ENCODE data around the gene TTLL9.
"Not testable (repeated sequence)": the region's sequence is repeated elsewhere in the genome, so short reads cannot be mapped to it uniquely, and the experiment has no call there.

TTLL9 gene

GRCh38 chr20:31916708-31917107, 46.3 kb downstream of the TTLL9 start:
- DNase-seq (ENCODE audit: low read depth in 2 of 3, low spot score in 1 of 3) = no peak

- DNase-seq (ENCODE audit: low read depth in 2 of 3, low spot score in 1 of 3) = not testable (repeated sequence)
Measured at GRCh38 chr20:31917962-31918412, 47.6 kb downstream of the TTLL9 start.

GRCh38 chr20:31918466-31919105, 48.2 kb downstream of the TTLL9 start:
- DNase-seq (ENCODE audit: low read depth in 2 of 3, low spot score in 1 of 3) = no peak

DNA sequence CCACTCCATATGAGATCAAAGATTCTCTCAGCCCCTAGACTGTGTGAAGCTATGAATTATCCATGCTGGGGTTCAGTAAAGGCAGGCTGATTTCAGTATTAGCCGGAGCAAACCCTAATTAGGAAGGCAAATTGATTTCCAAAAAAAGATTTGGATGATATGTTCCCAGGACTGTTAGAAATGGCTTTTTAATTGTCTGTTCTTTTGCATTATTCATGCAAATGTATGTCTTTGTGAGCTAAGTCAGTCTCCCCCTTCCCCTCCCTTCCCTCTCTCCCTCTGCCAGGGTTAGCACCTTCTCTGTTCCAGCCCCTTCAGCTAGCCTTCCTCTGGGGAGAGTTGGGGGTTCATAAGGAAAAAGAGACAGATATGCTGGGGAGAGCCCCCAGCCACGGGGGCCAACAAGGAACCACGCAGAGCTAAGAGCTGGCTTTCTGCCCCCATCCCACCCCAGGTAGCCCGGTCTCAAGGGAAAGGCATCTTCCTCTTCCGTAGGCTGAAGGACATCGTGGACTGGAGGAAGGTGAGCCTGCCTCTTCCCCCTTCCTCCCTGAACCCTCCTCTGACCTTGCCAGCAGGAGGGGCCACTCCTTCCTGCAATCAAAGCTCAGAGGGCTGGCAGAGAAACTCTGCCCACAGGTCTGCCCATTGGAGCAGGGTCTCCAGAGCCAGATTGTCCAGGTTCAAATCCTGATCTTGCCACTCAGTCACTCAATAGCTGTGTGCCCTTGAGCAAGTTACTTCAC, 49.1 kb downstream of the TTLL9 start:
- no peak for DNase-seq (ENCODE audit: low read depth in 2 of 3, low spot score in 1 of 3)

DNA sequence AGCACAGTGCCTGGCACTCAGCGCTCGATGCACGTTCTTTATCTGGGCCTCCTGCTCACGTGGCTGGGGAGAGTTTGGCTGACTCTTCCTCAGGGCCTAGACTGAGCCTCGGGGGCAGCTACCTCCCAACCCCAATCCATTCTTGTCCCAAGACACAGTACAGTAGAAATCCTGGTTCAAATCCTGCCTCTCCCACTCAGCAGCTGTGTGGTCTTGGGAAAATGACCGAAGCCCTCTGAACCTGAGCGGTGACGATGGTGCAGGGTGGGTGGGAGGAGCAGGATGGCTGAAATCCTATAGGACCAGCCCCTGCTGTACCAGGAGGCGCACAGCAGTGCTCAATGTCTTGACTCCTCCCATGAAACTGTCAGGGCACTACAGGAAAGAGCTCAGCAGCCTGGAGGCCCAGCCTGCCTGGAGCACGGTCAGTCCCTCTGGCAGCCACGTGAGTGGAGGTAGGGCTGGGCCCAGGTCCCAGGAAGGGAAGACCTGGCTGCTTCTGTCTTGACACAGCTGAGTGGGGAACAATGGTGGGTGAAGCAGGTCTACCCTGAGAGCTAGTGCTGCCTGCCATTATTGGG, 49.9 kb downstream of the TTLL9 start:
- no peak for DNase-seq (ENCODE audit: low read depth in 2 of 3, low spot score in 1 of 3)

- not testable (repeated sequence) for DNase-seq (ENCODE audit: low read depth in 2 of 3, low spot score in 1 of 3)
Measured at GRCh38 chr20:31921480-31921879, 51.0 kb downstream of the TTLL9 start.

- DNase-seq (ENCODE audit: low read depth in 2 of 3, low spot score in 1 of 3) = no peak
Measured at GRCh38 chr20:31922181-31922580, 51.7 kb downstream of the TTLL9 start.

DNA sequence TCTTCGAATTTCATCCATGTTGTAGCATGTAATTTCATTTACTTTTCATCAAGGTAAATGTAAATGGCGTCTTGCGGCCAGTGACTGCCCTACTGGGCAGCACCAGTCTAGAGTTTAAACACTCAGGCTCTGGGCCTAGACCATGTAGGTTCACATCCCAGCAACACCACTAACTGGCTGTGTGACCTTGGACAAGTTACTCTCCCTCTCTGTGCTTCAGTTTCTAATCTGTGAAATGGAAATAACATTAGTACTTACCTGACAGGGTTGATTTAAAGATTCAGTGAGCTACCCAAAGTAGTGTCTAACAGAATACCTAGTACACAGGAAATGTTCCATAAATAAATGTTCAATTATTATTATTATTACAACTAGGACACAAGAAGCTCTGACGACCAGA, 52.2 kb downstream of the TTLL9 start:
- no peak for DNase-seq (ENCODE audit: low read depth in 2 of 3, low spot score in 1 of 3)

DNA sequence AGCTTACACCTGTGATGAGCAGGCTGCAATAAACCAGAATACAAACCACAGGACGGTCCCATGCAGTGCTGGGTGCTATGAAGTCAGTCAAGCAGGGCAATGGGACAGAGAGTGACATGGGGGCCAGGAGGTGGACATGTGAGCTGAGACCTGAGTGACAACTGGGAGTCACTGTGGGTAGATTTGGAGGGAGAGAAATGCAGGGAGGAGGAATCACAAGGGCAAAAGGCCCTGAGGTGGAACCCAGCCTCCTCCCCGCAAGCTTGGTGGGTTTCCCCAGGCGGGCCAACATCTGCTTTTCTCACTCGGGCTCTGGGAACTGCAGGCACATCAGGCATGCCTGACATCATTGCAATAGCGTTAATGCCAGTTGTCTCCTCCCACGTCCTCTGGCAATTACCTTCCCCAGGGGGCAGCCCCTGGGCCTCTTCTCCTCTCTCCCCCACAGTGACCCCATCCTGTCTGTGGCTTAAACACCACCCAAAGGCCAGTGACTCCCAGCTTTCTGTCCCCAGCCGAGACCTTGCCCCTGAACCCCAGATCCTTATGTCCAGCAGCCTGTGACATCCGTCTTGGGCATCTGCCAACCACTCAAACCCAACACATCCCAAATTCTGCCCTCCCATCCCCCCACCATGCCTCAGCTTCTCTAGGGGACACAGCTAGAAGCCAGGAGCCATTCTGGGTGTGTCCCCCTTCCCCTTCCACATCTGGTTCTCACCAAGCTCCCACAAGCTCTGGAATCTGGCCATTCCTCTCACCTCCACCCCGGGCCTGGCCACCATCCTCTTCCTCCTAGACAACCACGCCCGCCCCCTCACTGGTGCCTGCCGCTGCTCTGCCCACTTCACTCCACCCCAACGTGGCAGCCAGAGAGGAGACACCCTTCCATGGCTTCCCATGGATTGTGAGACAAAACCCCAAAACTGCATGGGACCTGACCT, 53.2 kb downstream of the TTLL9 start:
- DNase-seq (ENCODE audit: low read depth in 2 of 3, low spot score in 1 of 3) = no peak

DNA sequence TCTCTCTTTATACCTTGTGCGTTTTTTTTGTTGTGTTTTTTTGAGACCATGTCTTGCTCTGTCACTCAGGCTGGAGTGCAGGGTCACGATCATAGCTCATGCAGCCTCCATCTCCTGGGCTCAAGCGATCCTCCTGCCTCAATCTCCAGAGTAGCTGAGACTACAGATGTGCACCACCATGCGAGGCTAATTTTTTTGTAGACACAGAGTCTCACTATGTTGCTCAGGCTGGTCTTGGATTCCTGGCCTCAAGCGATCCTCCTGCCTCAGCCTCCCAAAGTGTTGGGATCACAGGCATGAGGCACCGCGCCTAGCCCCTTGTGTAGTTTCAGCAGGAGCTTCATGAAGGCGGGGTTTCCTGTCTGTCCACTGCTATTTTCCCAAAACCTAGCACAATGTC, 54.1 kb downstream of the TTLL9 start:
- no peak for DNase-seq (ENCODE audit: low read depth in 2 of 3, low spot score in 1 of 3)

- no peak for DNase-seq (ENCODE audit: low read depth in 2 of 3, low spot score in 1 of 3)
Measured at GRCh38 chr20:31925631-31926030, 55.2 kb downstream of the TTLL9 start.

- DNase-seq (ENCODE audit: low read depth in 2 of 3, low spot score in 1 of 3) = no peak
Measured at GRCh38 chr20:31926493-31926892, 56.1 kb downstream of the TTLL9 start.

GRCh38 chr20:31927627-31928159, 57.3 kb downstream of the TTLL9 start:
- no peak for DNase-seq (ENCODE audit: low read depth in 2 of 3, low spot score in 1 of 3)

GRCh38 chr20:31929631-31930030, 59.2 kb downstream of the TTLL9 start:
- DNase-seq (ENCODE audit: low read depth in 2 of 3, low spot score in 1 of 3) = not testable (repeated sequence)

DNA sequence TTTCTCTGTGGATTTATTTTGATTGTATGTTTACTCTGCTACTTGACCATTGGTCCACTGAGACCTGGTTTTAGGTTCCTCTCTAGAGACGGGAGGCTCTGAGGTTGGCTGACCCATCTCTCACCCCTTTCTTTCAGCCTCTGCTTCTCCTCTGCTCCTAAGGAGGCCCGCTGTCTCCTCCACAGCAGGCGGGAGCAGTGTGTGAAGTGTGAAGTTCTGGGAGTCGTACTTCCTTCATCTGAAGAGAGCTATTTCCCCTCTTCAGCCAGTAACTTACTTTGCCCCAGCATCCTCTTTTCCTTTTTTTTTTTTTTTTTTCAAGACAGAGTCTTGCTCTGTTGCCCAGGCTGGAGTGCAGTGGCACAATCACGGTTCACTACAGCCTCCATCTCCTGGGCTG, 60.3 kb downstream of the TTLL9 start:
- no peak for DNase-seq (ENCODE audit: low read depth in 2 of 3, low spot score in 1 of 3)

GRCh38 chr20:31933698-31934097, 63.3 kb downstream of the TTLL9 start:
- DNase-seq (ENCODE audit: low read depth in 2 of 3, low spot score in 1 of 3) = no peak

DNA sequence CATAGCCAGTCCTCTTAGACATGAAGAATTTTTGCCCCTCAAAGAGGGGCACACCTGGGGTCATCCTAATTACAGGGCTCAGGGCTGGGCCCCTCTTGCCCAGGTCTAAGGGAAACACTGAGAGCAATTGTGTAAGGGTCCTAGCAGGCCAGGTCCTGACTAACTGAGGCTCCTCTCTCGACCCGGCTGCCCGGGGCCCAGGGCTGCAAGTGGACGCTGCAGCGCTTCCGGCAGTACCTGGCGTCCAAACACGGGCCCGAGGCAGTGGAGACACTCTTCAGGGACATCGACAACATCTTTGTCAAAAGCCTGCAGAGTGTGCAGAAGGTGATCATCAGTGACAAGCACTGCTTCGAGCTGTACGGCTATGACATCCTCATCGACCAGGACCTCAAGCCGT, 64.1 kb downstream of the TTLL9 start:
- no peak for DNase-seq (ENCODE audit: low read depth in 2 of 3, low spot score in 1 of 3)

DNA sequence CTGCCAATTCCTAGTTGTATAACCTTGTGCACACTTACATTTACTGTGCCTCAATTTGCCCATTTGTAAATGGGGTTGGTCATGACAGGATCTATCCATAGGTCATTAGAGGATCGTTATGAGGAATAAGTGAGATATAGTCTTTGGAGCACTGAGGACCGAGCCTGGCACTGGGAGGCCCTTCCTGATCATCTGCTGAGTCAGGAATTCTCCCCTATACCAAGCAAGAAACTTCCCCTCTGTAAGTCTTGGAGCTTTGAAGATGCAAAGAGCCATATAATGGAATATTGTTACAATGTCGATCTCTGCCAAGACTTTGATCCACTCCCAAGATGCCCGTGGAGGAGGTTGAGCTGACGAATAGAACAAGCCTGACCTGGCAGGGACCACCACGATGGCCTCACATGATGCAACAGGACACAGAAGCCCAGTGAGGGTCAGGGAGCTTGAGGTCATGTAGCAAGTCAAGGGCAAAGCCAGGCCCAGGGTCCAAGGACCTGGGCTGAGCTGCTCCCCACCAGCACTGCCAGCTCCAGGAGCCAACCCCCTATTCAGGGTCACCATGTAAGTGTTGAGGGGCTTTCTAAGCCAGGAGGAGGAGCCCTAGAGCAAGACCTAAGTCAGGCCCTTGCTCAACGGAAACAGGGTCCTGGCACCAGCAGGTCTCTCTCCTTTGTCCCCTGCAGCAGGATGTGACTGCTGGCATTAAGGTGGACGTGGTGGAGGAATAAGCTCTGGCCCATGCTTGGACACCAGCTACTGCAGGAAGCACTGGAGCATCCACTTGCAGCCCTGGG, 64.7 kb downstream of the TTLL9 start:
- no peak for DNase-seq (ENCODE audit: low read depth in 2 of 3, low spot score in 1 of 3)

DNA sequence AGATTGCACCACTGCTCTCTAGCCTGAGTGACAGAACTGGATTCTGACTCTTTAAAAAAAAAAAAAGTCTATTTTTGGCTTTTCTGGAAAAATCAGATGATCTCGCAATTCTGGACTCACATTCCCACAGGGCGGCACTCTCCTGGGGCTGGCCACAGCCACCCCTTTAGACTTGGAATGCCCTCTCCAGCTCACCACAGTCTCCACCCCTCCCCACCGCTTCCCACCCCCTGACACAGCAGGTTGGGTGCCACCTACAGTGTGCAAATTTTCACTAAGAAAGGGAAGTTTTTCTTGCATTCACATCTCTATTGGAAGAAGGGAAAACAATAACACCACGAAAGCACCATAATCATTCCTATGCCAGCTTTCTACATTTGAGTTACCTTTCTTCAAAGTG, 66.0 kb downstream of the TTLL9 start:
- no peak for DNase-seq (ENCODE audit: low read depth in 2 of 3, low spot score in 1 of 3)

DNA sequence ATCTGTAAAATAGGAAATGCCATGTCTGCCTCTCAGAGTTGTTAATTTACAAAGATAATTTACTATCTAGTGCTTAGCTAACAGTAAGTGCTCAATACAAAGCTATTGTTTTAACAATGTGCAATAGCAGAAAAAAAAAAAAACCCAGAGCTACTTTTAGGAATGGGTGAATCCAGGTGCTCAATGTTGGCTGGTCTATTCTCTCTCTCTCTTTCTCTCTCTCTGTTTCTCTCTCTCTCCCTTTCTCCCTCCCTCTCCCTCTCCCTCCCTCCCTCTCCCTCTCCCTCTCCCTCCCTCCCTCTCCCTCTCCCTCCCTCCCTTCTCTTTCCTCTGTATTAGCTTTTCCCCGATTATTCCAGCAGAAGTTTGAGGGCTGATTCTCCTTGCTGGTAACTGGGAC, 67.4 kb downstream of the TTLL9 start:
- DNase-seq (ENCODE audit: low read depth in 2 of 3, low spot score in 1 of 3) = no peak

Measured in stimulated activated CD4-positive, alpha-beta T cell treated with anti-CD3 and anti-CD28 coated beads, Interleukin-12 subunit alpha, Interleukin-12 subunit beta, amount 100 ng/mL, for 48 hours (primary cell).